KMS-11 (cell line): ENCODE data around the gene C2.
"Not testable (repeated sequence)": the region's sequence is repeated elsewhere in the genome, so short reads cannot be mapped to it uniquely, and the experiment has no call there.

Experiments used
- H2AFZ ChIP-seq: fragments of 200-600 bp; sonication (generic); 2 replicates; pipeline ENCODE4 v1.6.1; 2016; ENCODE audit warnings: antibody characterized with exemption, mixed run types, low read depth
- H3K27ac ChIP-seq: fragments of 200-600 bp; sonication (generic); 2 replicates; pipeline ENCODE4 v1.6.1; 2016; ENCODE audit warnings: mild to moderate bottlenecking, mixed run types
- H3K27me3 ChIP-seq: fragments of 200-600 bp; sonication (generic); 2 replicates; pipeline ENCODE4 v1.6.1; 2017; ENCODE audit warnings: mild to moderate bottlenecking, low read depth, mixed run types, moderate library complexity; ENCODE audit not compliant: insufficient read depth
- H3K36me3 ChIP-seq: fragments of 200-600 bp; sonication (generic); 2 replicates; pipeline ENCODE4 v1.6.1; 2017; ENCODE audit warnings: mild to moderate bottlenecking, mixed run types; ENCODE audit not compliant: insufficient read depth
- H3K4me1 ChIP-seq: fragments of 200-600 bp; sonication (generic); 2 replicates; pipeline ENCODE4 v1.6.1; 2016; ENCODE audit warnings: mild to moderate bottlenecking, low read depth, mixed run types; ENCODE audit not compliant: poor library complexity, severe bottlenecking
- H3K4me2 ChIP-seq: fragments of 200-600 bp; sonication (generic); 2 replicates; pipeline ENCODE4 v1.7.0; 2016; ENCODE audit warnings: mild to moderate bottlenecking, mixed run types
- H3K4me3 ChIP-seq: fragments of 200-600 bp; sonication (generic); IDR thresholded peaks from 2 replicates; pipeline ENCODE4 v1.6.1; 2017; ENCODE audit warnings: low read depth, low read length, mixed read lengths; ENCODE audit not compliant: insufficient read depth
- H3K79me2 ChIP-seq: fragments of 200-600 bp; sonication (generic); 2 replicates; pipeline ENCODE4 v1.6.1; 2016; ENCODE audit warnings: low read depth, mixed run types; ENCODE audit not compliant: insufficient read depth
- H3K9ac ChIP-seq: fragments of 200-600 bp; sonication (generic); 2 replicates; pipeline ENCODE4 v1.6.1; 2016; ENCODE audit warnings: mild to moderate bottlenecking, mixed run types
- H4K20me1 ChIP-seq: fragments of 200-600 bp; sonication (generic); 2 replicates; pipeline ENCODE4 v1.6.1; 2016; ENCODE audit warnings: mild to moderate bottlenecking, mixed run types; ENCODE audit not compliant: insufficient read depth
- TF ChIP-seq, protein P1 (sequence below): fragments of 200-600 bp; sonication (generic); conservative IDR thresholded peaks from 2 replicates; pipeline ENCODE4 v1.6.1; 2017; ENCODE audit warnings: low read depth, mild to moderate bottlenecking, antibody characterized with exemption, low read length, moderate library complexity, mixed read lengths

C2 gene

DNA sequence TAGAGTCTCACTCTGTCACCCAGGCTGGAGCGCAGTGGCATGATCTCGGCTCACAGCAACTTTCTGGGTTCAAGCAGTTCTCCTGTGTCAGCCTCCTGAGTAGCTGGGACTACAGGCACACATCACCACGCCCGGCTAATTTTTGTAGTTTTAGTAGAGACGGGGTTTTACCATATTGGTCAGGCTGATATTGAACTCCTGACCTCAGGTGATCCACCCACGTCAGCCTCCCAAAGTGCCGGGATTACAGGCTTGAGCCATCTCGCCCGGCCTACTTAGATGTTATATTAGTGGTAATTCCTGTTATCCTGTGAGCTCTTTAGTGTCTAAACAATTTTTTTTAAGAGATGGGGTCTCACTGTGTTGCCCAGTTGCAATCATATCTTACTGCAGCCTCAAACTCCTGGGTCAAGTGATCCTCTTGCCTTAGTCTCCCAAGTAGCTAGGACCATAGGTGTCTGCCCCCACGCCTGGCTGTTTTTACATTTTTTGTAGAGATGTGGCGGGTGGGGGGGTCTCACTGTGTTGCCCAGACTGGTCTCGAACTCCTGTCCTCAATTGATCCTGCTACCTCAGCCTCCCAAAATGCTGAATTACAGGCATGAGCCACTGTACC, 50.4 kb downstream of the C2 start:
- no peak overlapping the region for H3K4me2 ChIP-seq
- no peaks in the 10 kb centered on the region; the same call in 1 of the 2 replicates for H3K79me2 ChIP-seq
- H3K9ac ChIP-seq = no peak overlapping the region
- peaks cover 7% of the 10 kb centered on the region for H3K4me1 ChIP-seq
- H3K4me3 ChIP-seq = no peak overlapping the region
- no peaks in the 10 kb centered on the region for H4K20me1 ChIP-seq
- no peak overlapping the region for H3K27ac ChIP-seq
- H2AFZ ChIP-seq = no peak overlapping the region
- no peaks in the 10 kb centered on the region for H3K36me3 ChIP-seq
- H3K27me3 ChIP-seq = no peaks in the 10 kb centered on the region
- TF ChIP-seq, protein P1, sequence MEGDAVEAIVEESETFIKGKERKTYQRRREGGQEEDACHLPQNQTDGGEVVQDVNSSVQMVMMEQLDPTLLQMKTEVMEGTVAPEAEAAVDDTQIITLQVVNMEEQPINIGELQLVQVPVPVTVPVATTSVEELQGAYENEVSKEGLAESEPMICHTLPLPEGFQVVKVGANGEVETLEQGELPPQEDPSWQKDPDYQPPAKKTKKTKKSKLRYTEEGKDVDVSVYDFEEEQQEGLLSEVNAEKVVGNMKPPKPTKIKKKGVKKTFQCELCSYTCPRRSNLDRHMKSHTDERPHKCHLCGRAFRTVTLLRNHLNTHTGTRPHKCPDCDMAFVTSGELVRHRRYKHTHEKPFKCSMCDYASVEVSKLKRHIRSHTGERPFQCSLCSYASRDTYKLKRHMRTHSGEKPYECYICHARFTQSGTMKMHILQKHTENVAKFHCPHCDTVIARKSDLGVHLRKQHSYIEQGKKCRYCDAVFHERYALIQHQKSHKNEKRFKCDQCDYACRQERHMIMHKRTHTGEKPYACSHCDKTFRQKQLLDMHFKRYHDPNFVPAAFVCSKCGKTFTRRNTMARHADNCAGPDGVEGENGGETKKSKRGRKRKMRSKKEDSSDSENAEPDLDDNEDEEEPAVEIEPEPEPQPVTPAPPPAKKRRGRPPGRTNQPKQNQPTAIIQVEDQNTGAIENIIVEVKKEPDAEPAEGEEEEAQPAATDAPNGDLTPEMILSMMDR = no peak

DNA sequence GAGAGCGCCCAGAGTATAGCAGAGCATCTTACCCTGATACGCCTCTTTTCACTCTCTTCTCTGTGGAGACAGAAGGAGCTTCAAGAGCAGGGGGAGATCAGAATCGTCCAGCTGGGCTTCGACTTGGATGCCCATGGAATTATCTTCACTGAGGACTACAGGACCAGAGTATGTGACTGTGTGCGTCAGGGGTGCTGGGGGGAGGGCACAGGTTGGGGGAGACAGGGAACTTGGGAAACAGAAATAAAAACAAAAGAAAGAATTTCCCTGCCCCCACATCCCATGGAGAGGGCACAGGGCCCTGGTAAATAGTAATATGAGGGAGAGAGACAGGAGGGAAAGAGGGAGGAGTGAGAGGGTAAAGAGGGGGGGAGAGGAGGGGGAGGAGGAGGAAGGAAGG, 51.3 kb downstream of the C2 start:
- Histone ChIP-seq H3K79me2 (no peaks in the 10 kb centered on the region), H3K27ac (no peak overlapping the region), H3K36me3 (no peaks in the 10 kb centered on the region), H3K4me2 (no peak overlapping the region), H4K20me1 (no peaks in the 10 kb centered on the region), H2AFZ (no peak overlapping the region), H3K4me1 (no peaks in the 10 kb centered on the region), H3K9ac (no peak overlapping the region), H3K4me3 (no peak overlapping the region), H3K27me3 (no peaks in the 10 kb centered on the region)
- TF ChIP-seq, protein P1 = no peak

DNA sequence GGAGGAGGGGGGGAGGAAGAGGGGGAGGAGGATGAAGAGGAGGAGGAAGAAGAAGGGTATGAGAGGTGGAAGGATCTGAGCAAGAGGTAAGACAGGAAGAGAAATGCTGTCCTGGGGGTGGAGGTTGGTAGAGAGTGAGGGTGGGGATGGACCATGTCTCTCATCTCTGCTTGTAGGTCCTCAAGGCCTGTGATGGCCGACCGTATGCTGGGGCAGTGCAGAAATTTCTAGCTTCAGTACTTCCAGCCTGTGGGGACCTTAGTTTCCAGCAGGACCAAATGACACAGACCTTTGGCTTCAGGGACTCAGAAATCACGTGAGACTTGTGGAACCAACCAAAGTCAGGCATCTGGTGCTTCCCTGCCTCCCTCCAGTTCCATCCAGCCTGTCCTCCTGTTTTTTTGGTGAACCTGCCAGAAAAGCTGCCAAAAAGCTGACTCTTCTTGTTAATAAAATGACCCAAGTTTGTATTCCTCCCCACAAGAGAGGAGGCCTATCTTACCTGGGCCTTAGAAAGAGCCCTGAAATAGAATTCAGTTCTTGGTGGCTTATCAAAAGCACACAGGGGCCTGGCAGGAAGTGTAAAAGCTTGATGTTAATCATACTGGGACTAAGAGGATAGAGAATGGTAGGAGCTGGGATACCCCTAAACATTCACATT, 51.9 kb downstream of the C2 start:
- Histone ChIP-seq H3K27ac (no peak overlapping the region), H2AFZ (no peak overlapping the region), H3K27me3 (no peaks in the 10 kb centered on the region), H3K36me3 (no peaks in the 10 kb centered on the region), H4K20me1 (no peaks in the 10 kb centered on the region), H3K9ac (no peak overlapping the region), H3K4me3 (no peak overlapping the region), H3K4me2 (no peak overlapping the region), H3K79me2 (no peaks in the 10 kb centered on the region), H3K4me1 (no peaks in the 10 kb centered on the region)
- TF ChIP-seq, protein P1 = no peak

GRCh38 chr6:31980195-31980876, 52.8 kb downstream of the C2 start:
- not testable (repeated sequence) for H4K20me1 ChIP-seq, H3K27me3 ChIP-seq, H3K79me2 ChIP-seq, H3K4me1 ChIP-seq, H3K4me2 ChIP-seq, H3K9ac ChIP-seq, H3K36me3 ChIP-seq, H2AFZ ChIP-seq, H3K27ac ChIP-seq, H3K4me3 ChIP-seq

DNA sequence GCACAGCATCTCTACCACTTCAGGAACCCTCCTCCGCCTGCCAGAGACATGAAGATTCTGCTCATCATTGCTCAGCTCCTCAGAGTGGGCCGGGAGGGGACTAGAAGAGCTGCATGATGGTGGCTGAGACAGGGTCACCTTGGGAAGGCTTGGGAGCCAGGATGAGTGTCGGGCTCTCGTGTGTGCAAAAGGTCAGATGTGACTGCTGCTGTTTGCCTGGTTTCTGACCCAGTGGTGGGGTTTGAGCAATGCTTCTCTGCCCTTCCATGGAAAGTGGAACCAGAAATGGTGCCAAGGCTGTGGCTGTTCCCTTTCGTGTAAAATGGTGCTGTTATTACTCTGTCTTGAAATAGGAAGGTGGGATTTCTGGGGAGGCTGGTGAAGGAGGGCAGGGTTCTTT, 53.5 kb downstream of the C2 start:
- H3K4me3 ChIP-seq, H3K9ac ChIP-seq, H3K4me1 ChIP-seq, H3K27ac ChIP-seq, H2AFZ ChIP-seq, H3K79me2 ChIP-seq, H4K20me1 ChIP-seq, H3K36me3 ChIP-seq, H3K4me2 ChIP-seq, H3K27me3 ChIP-seq: not testable (repeated sequence)

DNA sequence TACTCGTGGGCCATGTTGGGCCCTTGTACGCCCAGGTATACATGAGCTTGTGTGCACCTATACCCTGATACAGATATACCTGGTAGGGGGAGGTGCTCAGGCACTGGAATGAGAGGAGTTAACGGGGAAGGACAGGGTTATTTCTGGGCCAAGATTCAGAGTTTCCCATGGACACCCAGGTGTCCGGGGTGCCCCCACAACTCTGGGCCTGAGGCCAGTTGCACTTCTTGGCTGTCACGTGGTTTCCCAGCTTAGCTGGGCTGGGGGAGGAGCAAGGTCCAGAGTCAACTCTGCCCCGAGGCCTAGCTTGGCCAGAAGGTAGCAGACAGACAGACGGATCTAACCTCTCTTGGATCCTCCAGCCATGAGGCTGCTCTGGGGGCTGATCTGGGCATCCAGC, 54.2 kb downstream of the C2 start, which contains the start of gene C4A:
C4A (plus strand) TSS at position 314 of the 400 bp plus-strand sequence; CDS start at position 365, 51 bp downstream.
- not testable (repeated sequence) for H3K36me3 ChIP-seq, H2AFZ ChIP-seq, H3K79me2 ChIP-seq, H3K4me1 ChIP-seq, H3K27ac ChIP-seq, H3K4me2 ChIP-seq, H3K4me3 ChIP-seq, H3K27me3 ChIP-seq, H4K20me1 ChIP-seq, H3K9ac ChIP-seq

DNA sequence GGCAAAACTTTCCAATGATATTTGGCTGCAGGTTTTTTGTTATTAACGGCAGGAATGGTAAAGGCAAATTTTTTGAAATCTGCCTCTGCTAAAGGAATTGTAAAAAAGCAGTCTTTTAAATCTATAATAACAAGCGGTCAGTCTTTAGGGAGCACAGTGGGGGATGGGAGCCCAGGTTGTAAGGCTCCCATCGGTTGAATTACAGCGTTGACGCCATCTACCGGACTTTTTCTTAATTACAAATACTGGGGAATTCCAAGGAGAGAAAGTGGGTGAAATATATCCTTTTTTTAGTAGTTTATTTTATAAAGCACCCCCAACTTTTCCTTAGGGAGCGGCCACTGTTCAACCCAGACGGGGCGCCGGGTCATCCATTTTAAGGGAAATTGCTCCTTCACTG, 61.8 kb downstream of the C2 start:
- H3K36me3 ChIP-seq, H3K4me2 ChIP-seq, H3K4me3 ChIP-seq, H3K27ac ChIP-seq, H2AFZ ChIP-seq, H3K27me3 ChIP-seq, H3K79me2 ChIP-seq, H3K4me1 ChIP-seq, H4K20me1 ChIP-seq, H3K9ac ChIP-seq: not testable (repeated sequence)
